GM18519 (cell line): ENCODE results near the gene PIGU.
"Not testable (repeated sequence)": the region's sequence is repeated elsewhere in the genome, so short reads cannot be mapped to it uniquely, and the experiment has no call there.

Source experiments
- ATAC-seq: cut with Tn5 transposase; IDR thresholded peaks from one replicate; pipeline ENCODE4 v1.9.1; 2021; ENCODE audit warnings: mild to moderate bottlenecking, moderate library complexity; ENCODE audit not compliant: unreplicated experiment, low FRiP score

PIGU gene

DNA sequence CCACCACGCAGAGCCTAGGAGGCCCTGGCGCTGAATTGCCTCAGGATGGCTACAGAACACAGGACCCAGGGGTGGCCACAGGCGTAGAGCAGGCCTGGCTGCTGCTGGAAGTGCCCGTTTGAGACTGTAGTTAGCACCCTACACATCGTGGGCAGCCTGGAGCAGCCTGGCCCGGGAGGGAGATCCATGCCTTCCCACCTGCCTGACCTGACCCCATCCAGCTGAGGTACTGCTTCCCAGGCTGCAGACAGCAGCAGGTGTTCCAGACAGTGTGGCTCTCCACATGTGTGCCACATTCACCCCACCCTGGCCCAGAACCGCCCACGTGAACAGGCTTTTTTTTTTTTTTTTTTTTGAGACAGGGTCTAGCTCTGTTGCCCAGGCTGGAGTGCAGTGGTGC, 139.2 kb downstream of the PIGU start:
- no peak for ATAC-seq

DNA sequence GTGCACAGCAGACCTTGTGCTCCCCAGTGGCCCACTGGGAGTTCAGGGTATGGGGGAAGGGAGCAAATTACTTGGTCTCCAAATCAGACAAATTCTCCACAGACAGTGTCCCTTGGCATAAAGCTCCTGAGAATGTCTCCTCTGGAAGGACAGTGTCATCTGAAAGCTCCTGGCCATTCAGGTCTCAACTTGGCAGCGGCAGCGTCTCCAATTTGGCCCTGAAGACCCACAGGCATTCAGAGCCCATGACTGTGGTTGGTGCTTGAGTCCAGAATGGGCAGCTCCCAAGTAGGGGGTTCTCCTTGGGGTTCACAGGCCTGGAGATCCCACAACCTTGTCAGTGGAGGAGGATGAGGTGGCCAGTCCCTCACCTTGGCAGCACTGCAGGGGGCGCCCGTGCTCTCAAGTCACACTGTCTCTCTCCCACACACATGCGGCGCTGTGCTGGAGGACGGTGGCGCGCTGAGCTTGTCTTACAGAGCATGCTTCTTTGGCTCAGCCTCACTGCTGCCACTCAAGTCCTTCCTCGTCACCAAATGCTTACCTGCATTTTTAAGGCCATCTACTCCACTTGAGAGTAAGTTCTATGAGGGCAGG, 140.0 kb downstream of the PIGU start:
- no peak for ATAC-seq

DNA sequence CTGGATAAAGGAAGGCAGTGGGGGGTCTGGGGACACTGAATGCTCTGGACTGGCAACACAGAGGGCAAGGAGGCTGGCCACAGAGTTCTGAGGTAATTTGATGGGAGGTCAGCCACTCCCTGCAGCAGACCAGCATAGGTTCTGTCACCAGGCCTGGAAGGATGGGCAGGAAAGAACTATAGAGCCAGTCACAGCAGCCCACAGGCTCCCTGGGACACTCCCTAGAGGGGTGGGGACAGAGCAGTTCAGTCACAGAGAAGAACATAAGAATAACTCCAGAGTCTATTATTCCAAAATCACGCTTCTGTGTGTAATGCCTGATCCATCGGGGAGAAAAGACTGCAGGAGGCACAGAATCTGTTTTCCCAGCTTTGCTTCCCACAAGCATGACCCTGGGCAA, 141.0 kb downstream of the PIGU start:
- ATAC-seq, result no peak

DNA sequence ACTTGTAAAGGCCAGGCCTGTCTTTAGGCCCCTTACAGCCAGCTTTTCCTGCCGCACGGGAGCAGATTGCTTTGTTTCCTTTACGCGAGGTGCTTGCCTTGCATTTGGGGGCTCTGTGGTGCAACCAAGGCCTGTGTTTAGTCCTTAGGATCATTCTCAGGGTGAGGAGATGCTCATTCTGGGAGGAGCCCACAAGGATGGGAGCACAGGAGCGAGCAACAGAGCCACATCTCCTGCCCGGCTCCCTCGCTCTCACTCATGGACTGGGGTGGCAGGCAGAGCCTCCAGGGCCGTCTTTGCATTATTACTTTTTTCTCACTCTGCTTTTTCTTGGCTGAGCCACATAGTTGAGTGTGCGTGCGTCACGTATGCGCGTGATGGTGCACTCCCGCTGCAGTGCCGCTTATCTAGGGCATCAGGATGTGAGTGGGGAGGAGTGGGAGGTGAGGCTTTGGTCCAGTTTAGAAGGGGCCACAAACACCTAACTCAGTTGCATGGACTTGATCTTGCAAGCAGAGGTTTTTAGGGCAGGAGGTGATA, 141.5 kb downstream of the PIGU start:
- no peak for ATAC-seq

DNA sequence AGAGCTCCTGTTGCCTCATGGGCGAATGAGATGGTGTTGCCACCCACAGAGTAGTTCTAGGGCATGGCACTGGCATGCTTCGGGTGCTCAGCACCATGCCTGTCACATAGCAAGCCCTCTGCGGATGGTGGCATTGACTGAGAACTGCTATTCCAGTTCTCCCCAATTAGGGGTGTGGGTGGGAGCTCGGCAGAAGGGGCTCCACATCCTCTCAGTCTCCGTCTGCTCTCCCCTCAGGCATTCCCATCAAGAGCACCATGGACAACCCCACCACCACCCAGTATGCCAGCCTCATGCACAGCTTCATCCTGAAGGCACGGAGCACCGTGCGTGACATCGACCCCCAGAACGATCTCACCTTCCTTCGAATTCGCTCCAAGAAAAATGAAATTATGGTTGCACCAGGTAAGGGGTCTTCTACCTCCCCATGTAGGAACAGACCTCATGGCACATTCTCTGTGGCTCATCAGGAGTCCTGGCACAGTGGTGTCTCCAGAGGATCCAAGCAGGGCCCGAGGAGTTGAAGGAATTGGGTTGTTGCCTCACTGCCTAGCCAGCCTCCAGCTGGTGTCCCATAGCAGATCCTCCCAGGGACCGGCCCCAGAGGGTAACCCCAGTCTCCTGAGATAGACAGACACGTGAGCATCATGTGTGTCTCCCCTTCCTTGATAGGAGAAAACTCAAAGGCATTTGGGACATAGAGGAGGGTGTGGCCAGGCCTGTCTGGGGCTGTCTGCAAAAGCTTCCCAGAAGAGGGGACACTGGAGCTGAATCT, 142.3 kb downstream of the PIGU start:
- ATAC-seq, result no peak

DNA sequence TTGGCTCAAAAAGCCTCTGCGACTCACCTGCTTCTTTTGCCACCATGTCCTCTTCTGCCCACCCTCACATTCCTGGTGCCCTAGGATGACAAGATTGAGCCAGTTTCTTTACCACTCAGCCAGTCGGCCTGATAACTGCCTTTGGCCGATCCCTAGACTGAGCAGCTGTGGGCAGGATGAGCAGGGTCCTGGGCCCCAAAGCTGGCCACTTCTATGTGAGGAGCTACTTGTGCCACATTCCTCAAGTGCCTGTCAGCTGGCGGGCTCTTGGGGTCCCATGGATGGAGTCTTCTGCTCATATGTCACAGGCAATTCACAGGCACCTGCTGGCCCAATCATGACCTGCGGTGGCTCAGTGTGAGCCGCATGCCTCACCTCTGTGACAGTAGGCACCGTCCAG, 144.1 kb downstream of the PIGU start:
- ATAC-seq, result no peak

DNA sequence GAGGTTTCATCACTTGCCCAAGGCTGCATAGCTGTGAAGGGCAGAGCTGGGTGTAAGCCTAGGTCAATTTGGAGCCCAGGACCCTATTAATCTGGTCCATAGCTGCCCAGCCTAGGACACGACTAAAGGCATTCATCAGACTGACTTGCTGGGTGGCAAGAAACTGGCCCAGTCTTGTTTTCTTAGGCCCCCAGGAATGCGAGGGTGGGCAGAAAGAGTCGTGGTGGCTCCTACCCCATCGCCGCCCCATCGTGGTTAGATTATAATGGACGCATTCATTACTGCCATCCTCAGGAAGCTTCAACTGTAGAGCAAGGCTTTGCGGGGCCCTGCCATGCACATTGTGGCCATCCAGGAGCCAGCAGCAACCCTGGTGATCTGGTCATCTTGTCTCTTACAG, 144.6 kb downstream of the PIGU start:
- no peak for ATAC-seq

DNA sequence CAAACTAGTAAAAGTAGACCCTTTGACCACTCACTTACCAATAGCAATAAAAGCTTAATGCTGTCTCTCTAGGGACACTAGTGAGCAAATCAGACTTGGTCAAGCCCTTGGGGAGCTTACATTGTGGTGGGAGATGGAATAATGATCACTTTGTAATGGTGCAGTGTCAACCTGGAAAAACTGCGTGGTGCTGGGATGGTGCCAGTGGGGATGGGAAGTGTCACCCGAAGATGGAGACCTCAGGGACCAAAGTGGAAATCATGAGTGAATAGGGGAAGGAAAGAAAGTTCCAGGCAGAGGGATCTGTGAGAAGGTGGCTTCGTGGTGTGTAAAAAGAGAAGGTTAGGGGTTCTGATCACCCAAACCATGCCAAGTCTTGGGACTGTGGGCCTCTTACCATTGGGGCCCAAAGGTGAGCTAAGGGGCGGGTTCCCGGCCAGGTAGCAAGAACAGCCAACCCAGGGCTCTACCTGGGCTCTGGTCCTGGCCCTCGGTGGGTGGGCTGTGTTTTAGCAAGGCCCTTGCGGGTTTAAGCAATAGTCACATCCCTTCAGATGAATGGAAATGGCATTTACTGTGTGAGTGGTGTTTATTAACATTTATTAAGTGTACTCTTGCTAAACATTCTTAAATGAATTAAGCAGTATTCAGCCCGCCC, 145.2 kb downstream of the PIGU start:
- ATAC-seq, result no peak

DNA sequence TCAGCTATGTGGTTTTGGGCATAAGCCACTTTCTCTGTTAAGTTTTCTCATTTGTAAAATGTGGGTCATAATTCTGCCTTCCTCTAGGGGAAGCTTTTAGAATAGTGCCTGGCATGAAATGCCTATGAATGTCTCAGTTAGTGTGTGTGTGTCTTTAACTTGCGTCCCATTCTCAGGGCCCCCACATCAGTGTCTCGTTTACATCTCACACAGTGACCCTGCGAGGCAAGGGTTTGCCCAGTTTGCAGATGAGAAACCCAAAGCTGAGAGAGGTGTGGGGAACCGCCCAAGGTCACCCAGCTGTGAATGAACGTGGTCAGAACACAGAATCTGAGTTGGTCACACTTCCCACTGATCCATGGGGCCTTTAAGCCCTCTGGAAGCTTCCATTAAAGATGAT, 146.6 kb downstream of the PIGU start:
- ATAC-seq, result no peak

DNA sequence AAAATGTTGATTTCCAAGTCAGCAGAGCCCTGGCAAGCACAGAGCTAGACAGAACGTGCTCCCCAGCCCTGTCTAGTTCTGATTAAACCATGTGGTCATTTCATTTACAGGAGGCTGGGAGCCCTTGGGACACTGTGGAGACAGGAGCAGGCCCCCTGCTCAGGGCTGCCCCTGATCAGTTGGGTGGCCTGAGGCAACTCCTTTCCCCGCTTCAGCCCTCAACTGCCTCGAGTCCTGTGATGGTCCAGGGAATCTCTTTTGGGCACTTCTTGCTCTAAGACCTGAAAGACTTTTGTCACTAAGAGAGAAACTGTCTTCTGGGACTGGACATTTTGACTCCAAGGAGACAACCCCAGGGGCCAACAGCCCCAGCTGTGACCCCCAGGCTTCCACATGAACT, 147.2 kb downstream of the PIGU start:
- ATAC-seq, result no peak

DNA sequence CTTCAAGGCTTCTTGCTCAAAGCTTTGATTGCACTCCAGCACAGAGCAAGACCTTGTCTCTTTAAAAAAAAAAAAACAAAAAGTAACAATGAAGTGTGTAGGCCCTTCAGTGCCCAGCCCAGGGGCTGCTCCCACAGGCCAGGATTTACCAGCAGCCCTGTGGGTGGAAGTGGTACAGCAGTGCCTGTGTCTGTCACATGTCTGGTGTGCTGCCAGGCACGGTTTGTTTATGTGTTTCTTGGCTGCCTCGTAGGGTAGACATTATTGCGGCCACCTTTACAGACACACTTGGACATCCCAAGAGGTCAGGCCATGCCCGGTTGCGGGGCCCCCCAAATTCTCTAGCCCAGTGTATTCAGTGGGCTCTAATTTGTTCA, 148.0 kb downstream of the PIGU start:
- no peak for ATAC-seq

DNA sequence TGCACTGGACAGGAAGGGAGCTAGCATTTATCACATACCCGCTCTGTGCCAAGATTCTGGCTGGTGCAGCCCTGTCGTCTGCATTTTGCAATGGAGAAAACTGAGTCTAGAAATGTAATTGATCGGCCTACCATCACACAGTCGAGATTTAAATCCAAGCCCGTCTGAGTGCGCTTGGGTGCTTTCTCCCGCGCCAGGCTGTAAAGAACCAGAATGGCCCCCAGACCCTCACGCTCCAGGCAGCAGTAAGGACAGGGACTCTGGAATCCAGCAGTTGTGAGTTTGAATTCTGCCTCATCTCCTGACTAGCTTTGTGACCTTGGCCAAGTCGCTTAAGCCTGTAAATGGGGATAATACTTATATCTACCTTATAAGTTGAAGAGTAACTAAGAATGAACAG, 149.9 kb downstream of the PIGU start:
- ATAC-seq, result no peak

DNA sequence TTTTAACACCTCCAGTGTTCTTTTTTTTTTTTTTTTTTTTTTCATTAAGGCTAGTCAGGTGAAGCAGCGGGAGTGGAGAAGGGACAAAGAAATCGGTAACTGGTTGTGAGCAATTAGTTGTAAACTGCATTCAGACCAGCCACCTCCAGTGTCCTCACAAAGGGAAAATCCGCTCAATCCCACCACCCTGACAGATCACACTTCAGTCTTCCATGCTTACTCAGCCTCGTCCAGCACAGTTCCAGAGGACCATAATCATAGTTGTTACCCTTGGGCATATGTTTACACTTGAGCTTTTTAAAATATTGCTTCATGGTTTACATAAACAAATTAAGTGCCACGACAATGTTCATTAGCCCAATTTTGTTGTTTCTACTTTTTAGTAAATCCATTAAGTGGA, 150.4 kb downstream of the PIGU start:
- no peak for ATAC-seq

DNA sequence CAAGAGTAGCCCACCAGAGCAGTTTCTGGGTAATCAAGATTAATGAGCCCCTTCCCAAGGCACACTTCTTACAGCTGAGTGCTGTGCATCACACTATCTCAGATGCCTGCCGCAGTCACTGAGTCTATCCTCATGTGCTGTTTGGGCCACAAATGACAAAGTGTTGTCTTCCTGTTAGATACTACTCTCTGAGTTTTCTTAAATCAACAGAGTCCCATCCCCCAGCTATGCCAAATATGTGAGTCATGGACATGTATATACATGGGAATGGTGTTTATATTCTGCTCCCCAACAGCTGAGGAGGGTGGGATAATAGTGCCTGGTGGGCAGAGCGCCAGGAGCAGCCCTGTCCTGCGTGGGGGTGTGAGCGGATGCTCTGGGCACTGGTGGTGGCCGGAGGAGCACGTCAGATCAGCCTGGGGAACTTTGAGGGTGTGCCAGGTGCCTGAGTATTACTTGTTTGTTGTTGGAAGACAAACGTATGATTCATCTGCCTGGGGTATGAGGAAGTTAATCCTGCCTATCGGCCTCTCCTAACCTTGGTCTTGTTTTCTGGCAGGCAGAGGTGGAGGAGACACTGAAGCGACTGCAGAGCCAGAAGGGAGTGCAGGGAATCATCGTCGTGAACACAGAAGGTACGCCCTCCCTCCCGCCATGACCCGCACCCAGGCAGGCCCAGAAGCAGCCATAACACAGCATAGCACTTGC, 151.0 kb downstream of the PIGU start:
- ATAC-seq, result no peak

DNA sequence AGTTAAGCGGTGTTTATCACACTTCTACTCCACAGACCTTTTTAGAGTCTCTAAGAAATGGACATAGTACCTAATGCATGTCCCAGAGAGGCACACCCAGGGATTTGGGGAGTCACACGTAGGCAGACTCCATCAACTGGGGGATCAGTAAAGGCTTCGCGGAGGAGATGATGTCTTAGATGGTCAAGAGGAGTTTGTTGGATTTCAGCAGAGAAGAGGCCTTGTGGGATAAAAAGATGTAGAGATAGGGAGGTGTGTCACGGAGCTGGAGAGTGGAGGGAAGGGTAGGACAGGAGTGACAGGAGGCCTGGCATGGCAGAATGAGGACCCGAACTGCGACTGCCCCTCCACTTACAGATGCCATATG, 151.6 kb downstream of the PIGU start:
- no peak for ATAC-seq

DNA sequence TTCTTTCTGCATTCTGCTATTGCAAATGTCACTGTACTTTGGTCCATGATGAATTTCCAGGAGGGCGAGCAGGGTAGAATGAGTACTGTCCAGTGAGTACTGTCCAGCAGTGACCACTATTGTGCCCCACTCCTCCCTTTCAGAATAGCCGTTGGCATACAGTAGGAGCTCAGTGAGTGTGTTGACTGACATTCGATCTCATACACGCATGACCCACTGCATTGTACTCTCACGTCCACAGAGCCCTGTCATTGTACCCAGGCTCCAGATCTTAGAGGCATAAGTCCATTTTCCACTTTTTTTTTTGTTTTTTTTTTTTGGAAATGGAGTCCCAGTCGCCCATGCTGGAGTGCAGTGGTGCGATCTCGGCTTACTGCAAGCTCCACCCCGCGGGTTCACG, 152.5 kb downstream of the PIGU start:
- ATAC-seq, result no peak

DNA sequence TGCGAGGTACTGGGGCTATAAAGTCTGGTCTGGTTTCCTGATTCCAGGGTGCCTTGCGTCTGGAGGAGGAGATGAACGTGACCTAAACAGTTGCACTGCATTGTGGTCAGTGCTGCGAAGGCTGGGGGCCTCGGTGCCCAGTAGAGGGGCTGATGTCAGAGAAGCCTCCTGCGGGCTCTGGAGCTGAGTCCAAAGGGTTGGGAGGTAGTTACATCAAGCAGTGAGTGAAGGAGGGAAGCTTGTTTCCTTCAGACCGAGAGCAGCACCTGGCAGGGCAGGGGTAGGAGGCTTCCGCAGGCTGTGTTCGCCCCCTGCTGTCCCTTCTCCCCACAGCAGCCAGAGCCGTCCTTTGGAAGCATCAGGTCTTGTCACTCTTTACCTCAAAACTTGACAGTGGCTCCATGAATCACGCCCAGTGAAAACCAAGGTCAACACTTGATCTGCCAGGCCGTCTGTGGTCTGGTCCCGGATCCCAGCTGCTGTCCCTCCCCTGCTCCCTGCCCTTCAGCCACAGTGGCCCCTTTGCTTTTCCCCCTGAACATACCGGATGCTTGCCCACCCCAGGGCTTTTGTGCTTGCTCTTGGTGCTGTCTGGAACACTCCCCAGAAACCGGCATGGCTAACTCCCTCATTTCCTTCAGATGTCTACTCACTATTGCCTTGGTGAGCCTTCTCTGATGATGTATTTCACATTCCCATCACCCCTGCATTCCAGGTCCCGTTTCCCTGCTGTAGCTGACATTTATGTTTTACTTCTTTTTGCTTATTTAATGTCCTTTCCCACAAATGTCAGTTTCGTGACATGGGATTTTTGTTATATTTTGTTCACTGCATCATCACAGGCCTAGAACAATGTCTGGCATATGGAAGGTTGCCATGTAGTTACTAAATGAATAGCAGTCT, 153.7 kb downstream of the PIGU start:
- no peak for ATAC-seq

DNA sequence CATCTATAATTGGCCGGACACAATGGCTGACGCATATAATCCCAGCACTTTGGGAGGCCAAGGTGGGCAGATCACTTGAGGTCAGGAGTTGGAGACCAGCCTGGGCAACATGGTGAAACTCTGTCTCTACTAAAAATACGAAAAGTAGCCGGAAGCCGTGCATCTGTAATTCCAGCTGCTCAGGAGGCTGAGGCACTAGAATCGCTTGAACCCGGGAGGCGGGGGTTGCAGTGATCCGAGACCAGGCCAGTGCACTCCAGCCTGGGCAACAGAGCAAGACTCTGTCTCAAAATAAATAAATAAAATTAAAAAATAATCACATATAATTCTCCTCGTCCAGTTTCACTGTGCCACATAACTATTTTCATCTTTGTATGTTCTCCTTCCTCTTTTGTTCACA, 157.1 kb downstream of the PIGU start:
- ATAC-seq, result not testable (repeated sequence)

DNA sequence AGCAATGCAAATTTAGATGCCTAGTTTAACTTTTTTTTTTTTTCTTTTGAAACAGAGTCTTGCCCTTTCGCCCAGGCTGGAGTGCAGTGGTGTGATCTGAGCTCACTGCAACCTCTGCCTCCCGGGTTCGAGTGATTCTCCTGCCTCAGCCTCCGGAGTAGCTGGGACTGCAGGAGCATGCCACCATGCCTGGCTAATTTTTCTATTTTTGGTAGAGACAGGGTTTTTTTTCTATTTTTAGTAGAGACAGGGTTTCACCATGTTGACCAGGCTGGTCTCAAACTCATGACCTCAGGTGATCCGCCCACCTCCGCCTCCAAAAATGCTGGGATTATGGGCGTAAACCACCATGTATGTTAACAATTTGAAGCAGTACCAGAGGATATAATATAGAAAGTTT, 158.0 kb downstream of the PIGU start:
- not testable (repeated sequence) for ATAC-seq

DNA sequence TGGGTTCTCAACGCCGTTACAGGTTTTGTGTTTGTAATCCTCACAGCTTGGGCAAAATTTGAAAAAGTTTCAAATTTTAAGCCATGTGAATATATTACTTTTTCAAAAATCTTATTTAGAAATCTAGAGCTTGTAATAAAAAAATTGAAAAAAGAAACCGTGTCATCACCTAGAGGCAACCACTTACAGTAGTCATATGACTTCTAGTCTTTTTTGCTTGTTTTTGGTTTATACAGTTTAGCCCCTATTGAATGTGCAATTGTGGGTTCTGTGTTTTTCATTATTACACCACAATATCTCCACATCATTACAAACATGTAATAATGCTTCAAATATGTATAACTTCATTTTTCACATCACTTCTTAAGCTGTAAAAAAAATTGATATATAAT, 159.8 kb downstream of the PIGU start:
- no peak for ATAC-seq
